Posterior cingulate gyrus (tissue), 11 donors: ENCODE measurements around the gene SMAD6.
A peak's percentile ranks its signal among the peaks of the same experiment; 100 is the strongest.

ENCODE experiments used
- DNase-seq, 10 donors: peaks; one replicate each; pipeline versions ENCODE4 v3.0.0 to v3.0.0-alpha.2; 2020 to 2021; ENCODE audit warnings: mixed read lengths in 3 of 10
- intact Hi-C: fragments of 100-400 bp; cut with DNase I; formaldehyde crosslinking; loops from one replicate; pipeline ENCODE4 v1.15.1; 2023

SMAD6 gene

DNA sequence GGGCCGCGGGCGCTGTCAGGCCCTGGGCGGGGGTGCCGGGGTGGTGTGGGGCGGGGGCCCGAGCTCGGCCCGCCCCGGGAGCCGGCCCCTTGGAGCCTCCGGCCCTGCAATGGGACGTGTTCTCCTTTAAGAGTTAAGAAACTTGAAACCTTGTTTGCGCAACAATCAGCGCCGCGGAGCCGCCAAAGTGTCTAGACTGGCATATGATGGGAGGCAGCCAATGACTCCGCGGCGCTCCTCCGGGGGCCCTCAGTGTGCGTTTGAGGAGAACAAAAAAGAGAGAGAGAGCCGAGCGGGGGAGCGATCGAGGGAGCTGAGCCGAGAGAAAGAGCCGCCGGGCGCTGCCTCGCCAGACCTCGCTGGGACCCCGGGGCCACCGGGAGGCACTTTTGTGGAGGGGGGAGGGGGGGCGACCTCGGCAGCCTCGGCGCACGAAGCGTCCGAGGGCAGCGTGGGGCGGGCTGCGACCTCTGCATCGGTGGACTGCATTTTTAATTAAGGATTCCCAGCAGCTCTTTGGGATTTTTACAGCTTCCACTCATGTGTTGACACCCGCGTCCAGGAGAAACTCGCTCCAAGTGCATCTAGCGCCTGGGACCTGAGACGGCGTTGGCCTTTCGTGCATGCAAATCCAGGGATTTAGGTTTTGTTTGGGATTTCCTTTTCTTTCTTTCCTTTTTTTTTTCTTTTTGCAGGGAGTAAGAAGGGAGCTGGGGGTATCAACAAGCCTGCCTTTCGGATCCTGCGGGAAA, at the start of gene SMAD6:
TSS of gene SMAD6 (plus strand) at position 202 of the 752 bp plus-strand sequence. CDS start 1,023 bp downstream, outside the sequence.
- intact Hi-C loops, result loop anchor here (2.0 to 5.0 kb wide), 2 partner anchors 71 to 85 kb away; no protein-coding TSS in a partner anchor

DNA sequence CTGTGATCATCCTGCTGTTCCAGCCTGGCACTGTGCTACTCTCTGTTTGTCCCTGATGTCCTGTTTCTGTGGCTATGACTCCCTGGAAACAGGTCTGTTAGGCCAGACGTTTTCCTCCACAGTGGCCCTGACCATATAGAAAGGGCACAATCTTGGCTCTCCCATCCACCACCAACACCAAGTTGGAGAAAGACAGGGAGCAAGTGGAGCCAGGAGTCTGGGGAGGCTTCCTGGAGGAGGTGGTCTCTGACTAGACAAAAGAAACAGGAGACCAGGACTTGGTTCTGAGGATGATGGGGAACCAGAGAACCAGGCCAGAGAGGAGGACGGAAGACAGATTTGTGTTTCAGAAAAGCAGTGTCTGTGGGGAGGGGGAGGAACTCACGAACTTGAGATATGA, 49.2 kb upstream of the SMAD6 start:
- no peak for DNase-seq
- intact Hi-C loops, result no loop called here

More for the DNA sequence above, at the start of gene SMAD6:
- DNase-seq, result peak; percentile 55 to 95 (median 75)

DNA sequence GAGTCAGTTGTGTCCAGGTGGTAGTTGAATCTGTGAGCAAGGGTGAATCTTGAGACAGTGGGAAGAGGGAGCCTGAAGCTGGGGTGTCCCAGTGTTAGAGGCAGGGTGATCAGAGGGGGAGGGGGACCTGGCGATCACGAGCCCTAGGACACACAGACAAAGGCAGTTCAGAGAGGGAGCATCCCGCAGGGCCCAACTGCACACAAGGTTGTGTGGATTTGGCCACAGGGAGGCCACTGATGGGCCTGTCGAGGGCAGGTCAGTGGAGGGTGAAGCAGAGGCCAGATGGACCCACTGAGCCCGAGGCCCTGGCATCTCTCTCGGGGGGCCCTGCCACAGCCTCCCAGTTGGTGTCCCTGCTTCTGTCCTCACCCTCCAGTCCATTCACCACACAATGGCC, 48.6 kb upstream of the SMAD6 start:
- DNase-seq, result no peak
- intact Hi-C loops, result no loop called here

DNA sequence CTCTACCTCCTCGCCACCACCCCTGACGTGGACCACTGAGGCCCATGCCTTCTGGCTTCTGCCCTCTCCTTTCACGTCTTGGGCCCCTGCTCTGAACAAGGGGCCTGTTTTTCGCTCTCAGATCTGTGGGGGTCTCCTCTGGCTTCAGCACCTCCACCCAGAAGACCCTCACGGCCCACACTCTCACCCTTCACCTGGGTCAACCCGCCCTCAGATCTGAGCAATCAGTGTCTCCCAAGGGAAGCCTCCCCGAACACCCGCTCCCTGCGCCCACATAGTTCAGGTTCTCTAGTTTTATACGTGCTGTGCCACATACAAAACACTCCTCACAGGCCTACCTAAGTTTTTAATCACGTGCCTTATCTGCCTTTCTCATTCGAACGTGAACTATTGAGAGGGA, 48.2 kb upstream of the SMAD6 start:
- peak in 1 of 10 donors; percentile 58 for DNase-seq
- intact Hi-C loops, result no loop called here

GRCh38 chr15:66654361-66654738, 47.7 kb upstream of the SMAD6 start:
- DNase-seq, result no peak
- intact Hi-C loops, result no loop called here

GRCh38 chr15:66654739-66655375, 47.2 kb upstream of the SMAD6 start:
- intact Hi-C loops, result no loop called here
- DNase-seq, result peak in 1 of 10 donors; percentile 53

DNA sequence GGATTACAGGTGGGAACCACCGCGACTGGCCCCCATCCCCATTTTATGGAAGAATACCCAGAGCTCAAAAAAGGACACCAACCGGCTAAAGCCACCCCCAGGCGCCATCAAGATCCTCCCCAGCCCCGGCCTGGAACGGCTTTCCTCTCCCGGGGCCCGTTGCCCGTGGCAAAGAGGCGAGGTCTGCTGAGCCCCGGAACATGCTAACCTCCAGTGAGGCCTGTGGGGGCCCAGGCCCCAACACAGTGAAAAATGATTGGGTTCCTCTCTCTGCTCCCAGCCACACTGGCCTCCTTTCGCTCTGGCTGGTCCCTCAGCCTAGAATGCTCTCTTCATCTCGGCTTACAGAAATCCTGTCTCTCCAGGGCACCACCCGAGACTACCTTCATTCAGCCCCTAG, 46.5 kb upstream of the SMAD6 start:
- DNase-seq, result peak in 1 of 10 donors; percentile 40
- intact Hi-C loops, result no loop called here

DNA sequence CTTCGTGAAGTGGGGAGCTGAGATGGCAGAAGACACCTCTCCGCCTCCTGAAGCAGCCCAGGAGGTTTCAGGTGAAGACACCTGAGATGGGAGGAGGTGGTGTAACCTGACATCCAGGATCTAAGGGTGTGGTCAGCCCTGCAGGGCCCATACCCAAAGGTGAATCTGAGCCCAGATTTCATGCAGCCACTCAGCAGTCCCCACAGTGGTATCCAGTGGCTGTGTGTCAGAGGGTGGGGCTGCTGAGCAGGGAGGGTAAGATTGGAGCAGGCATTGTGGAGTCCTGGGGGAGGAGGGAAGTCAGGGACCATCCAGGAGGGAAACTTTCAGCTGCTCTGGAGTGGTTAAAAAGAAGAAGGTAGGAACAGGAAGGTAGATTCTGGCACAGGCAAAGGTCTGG, 46.0 kb upstream of the SMAD6 start:
- intact Hi-C loops, result no loop called here
- DNase-seq, result peak in 1 of 10 donors; percentile 24

DNA sequence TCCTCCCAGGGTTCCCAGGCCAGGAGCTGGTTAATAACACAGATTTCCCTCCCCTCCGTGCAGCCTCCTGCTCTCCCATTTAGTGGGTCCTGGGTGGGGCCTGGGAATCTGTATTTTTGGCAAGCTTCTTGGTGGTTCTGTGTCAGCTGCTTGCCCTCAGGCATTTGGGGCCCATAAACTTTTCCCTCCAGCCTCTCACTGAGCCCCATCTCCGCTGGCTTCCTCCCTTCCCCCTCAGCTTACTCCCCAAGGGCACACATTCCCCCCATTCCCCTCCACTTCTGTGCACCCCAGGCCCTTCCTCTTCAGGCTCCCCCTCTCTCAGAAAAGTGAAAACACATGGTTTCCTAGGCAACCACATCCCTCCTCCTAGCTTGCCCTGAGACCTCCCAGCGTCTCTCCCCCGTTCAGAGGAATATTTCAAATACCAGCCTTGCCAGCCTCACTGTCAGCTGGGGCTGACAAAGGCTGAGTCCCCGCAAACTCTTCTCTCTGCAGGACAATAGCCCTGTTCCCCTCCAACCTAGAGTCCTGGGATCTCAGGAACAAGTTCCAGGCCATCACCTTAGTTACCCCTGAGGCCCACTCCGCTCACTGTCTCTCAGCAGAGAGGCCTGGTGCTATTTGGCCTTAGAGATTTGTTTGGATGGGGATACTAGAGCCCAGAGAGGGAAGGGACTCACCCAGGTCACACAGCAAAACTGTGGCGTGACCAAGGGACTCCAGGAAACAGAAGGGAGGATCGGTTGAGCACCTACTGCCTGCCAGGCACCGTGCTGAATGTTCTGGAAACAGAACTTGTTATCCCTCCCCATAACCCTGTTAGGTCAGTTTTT, 44.6 kb upstream of the SMAD6 start:
- DNase-seq, result peak in 1 of 10 donors; percentile 30
- intact Hi-C loops, result no loop called here

GRCh38 chr15:66658044-66658443, 44.0 kb upstream of the SMAD6 start:
- peak in 1 of 10 donors; percentile 7 for DNase-seq
- intact Hi-C loops, result no loop called here

DNA sequence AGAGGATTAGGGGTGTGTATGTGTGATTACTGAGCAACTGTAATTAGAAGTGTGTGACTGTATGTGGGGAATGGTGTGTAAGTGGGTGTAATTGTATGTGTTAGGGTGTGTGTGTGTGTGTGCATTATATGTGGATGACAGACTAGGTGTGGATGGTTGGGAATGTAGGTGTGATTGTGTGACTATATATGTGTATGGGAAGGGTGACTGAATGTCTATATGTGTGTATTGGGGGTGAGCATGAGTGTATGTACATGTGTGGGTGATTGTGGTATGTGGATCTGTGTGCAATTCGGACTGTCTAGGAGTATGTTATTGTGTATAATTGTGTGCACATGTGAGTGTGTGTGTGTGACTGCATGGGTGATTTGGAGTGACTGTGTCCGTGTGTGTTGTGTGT, 43.2 kb upstream of the SMAD6 start:
- DNase-seq, result no peak
- intact Hi-C loops, result no loop called here

DNA sequence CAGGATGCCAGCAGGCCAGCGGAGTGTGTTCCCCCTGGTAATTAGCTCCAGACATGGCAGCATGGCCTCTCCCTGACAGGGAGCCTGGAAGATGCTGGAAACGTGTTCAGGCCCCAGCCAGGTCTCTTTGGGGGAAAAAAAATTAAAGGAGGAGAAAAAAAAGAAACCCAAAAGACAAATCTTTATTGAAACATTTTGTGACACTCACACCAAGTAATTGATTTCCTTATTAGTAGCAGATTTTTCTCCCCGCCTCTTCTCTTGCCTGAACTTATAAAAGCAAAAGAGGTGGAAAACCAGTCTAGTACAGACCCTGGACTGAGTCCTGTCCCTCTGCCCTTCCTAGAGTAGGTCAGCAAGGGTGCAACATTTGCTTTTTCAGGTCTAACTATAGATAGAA, 42.7 kb upstream of the SMAD6 start:
- intact Hi-C loops, result no loop called here
- DNase-seq, result no peak

GRCh38 chr15:66661432-66662096, 40.5 kb upstream of the SMAD6 start:
- no peak for DNase-seq
- intact Hi-C loops, result no loop called here

GRCh38 chr15:66662522-66662921, 39.5 kb upstream of the SMAD6 start:
- no peak for DNase-seq
- intact Hi-C loops, result no loop called here

DNA sequence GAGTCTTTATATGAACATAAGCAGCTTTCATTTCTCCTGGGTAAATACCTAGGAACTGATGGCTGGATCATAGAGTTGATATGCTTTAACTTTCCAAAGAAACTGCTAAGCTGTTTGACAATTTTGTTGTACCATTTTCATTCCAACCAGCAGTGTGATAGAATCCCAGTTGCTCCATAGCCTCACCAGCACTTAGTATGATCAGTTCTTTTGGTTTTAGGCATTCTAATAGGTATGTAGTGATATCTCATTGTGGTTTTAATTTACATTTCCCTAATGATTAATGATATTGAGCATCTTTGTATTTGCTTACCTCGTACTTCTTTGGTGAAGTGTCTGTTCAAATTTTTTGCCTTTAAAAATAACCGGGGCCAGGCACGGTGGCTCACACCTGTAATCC, 38.4 kb upstream of the SMAD6 start:
- DNase-seq, result no peak
- intact Hi-C loops, result no loop called here

GRCh38 chr15:66670175-66670574, 31.9 kb upstream of the SMAD6 start:
- DNase-seq, result no peak
- intact Hi-C loops, result no loop called here

DNA sequence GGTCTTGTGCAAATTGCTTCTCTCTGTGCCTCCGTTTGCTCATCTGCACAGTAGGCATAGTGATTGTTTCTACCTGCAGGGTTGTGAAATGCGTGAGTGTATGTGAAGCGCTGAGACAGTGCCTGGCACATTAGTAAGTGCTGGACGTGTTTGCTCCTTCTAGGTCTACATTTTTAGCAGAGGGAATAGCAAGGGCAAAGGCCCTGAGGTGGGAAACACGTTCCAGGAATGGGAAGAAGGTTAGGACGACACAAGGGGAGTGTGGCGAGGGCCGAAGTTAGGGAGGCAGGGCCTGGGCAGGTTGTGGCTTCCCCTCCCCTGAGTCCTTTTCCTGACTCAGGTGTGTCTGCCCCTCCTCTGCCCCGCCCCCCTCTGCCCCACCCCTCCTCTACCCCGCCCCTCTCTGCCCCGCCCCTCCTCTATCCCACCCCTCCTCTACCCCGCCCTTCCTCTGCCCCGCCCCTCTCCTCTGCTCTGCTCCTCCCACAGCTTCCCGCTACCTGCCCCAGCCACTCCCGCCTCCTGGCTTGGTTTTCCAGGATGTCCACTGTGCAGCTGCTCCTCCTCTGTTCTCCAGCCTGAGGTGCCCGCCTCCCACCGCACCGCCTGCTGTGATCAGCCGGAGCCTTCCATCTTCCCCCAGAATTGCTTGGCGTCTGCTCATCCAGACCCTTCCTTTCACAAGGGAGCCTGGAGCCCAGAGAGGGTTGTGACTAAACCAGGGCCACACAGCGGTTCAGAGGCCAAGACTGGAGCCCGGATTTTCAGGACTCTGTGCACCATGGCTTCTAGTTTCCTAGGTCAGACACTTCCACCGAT, 31.1 kb upstream of the SMAD6 start:
- no peak for DNase-seq
- intact Hi-C loops, result no loop called here

DNA sequence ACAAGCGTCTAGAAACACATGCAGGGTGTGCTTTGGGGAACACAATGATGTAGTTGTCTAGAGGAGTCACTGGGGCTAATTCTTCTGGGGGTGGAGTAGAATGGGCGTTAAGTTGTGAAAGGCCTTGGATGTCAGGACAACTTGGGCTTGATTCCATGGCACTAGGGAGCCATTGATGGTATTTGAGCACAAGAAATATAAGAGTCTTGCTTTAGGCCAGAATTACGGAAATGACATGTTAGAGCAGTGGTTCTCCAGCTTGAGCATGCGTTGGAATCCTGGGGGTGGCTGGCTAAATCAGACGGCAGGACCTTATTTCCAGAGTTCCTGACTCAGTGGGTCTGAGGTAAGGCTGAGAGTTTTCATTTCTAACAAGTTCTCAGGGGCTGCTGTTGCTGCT, 29.2 kb upstream of the SMAD6 start:
- no peak for DNase-seq
- intact Hi-C loops, result no loop called here

- DNase-seq, result no peak
- intact Hi-C loops, result no loop called here
These were observed 28.4 kb upstream of the SMAD6 start for GRCh38 chr15:66673410-66674322.
